Transverse colon (tissue), 4 donors: Measurements from ENCODE around the gene PAFAH2. TPM values are rescaled to one million over a fixed set of nuclear protein-coding genes. Genes with fewer than 3 reads are reported as not detected.

Experiments
- DNase-seq: peaks from one replicate; pipeline ENCODE4 v3.0.0-alpha.2; 2019
- H3K27ac ChIP-seq, 4 donors: fragments of 200-600 bp; sonication (generic); 2 replicates each; pipeline ENCODE4 v1.5.1; 2016 to 2018; ENCODE audit warnings: inconsistent platforms in 4 of 4
- H3K27me3 ChIP-seq: fragments of 200-600 bp; sonication (generic); 2 replicates; pipeline ENCODE4 v1.5.1; 2017; ENCODE audit warnings: inconsistent platforms
- H3K36me3 ChIP-seq, 4 donors: fragments of 200-600 bp; sonication (generic); 2 replicates each; pipeline ENCODE4 v1.5.1; 2017 to 2019; ENCODE audit warnings: inconsistent platforms in 4 of 4
- H3K4me1 ChIP-seq, 4 donors: fragments of 200-600 bp; sonication (generic); 2 replicates each; pipeline ENCODE4 v1.5.1; 2017 to 2020; ENCODE audit warnings: inconsistent platforms in 4 of 4
- H3K4me3 ChIP-seq, 4 donors: fragments of 200-600 bp; sonication (generic); 1 replicate in 1 of 4; 2 replicates in 3 of 4; pipeline versions ENCODE4 v1.5.1 to v1.6.1; 2017 to 2019; ENCODE audit warnings: inconsistent platforms in 4 of 4
- H3K9me3 ChIP-seq, 2 donors: fragments of 200-600 bp; sonication (generic); 2 replicates each; pipeline ENCODE4 v1.5.1; 2017 to 2019; ENCODE audit warnings: inconsistent platforms in 2 of 2
- CTCF ChIP-seq, 5 experiments: fragments of 200-600 bp in 3 of 5; fragments of 450-650 bp in 2 of 5; sonication (generic) in 3 of 5; IDR thresholded peaks; 1 replicate in 2 of 5; 2 replicates in 3 of 5; pipeline ENCODE4 v1.5.1; 2016 to 2017; ENCODE audit warnings: antibody characterized with exemption in 5 of 5, inconsistent platforms in 3 of 5, mild to moderate bottlenecking in 2 of 5, moderate library complexity in 1 of 5
- EP300 ChIP-seq: sonication (generic); formaldehyde crosslinking; IDR thresholded peaks from one replicate; pipeline ENCODE4 v1.6.1; 2017; ENCODE audit warnings: antibody characterized with exemption, low read depth
- POLR2A ChIP-seq: fragments of 450-650 bp; IDR thresholded peaks from one replicate; pipeline ENCODE4 v1.6.1; 2016; ENCODE audit warnings: antibody characterized with exemption, mild to moderate bottlenecking, moderate library complexity
- POLR2AphosphoS5 ChIP-seq, 3 donors: sonication (generic); formaldehyde crosslinking; IDR thresholded peaks; one replicate each; pipeline ENCODE4 v1.6.1; 2016; ENCODE audit warnings: antibody characterized with exemption in 3 of 3
- WGBS, 2 donors: methylation state at CpG; one replicate each; pipeline ENCODE4 v1.1.5; 2018; ENCODE audit warnings: low coverage in 1 of 2; 5-methylcytosine and 5-hydroxymethylcytosine counted together
- in situ Hi-C, 4 donors: fragments of 200-750 bp; cut with MboI; loops; one replicate each; pipeline versions ENCODE4 v1.15.0 to v1.15.1; 2017; ENCODE audit warnings: low sequenced_read_pairs in 3 of 4, low pct_ligation_motif_present in 1 of 4, low pct_unique_long_range_greater_than_20kb in 1 of 4
- intact Hi-C: fragments of 100-400 bp; cut with DNase I; formaldehyde crosslinking; loops from one replicate; pipeline ENCODE4 v1.15.1; 2023; ENCODE audit warnings: low total_unique reads
- total RNA-seq, 4 donors: library from RNA; depleted of rRNA; stranded (reverse); fragments of >200 nt; gene quantifications; one replicate each; pipeline ENCODE4 v1.1.0, GENCODE V29; 2016

Gene PAFAH2
- total RNA-seq, 4 donors from 2014 or later = 23.1 to 60.1 (median 38.8) TPM

GRCh38 chr1:26009796-26010447 lies 12.1 kb upstream of the PAFAH2 start:
- H3K27me3 ChIP-seq = no peaks in the 10 kb centered on the region
- H3K9me3 ChIP-seq = no peaks in the 10 kb centered on the region
- no peak for DNase-seq
- 50 to 77% methylated on average over 3 to 6 of the region's 6 CpGs for WGBS, 2 donors
- H3K4me1 ChIP-seq = no peaks in the 10 kb centered on the region
- no peak overlapping the region for H3K4me3 ChIP-seq
- in situ Hi-C loops (loop anchor here in 1 of 4 donors (10.0 kb wide), 1 partner anchor 115 kb away; no protein-coding TSS in a partner anchor), intact Hi-C loops (no loop called here)
- H3K36me3 ChIP-seq = no peaks in the 10 kb centered on the region
- no peak overlapping the region for H3K27ac ChIP-seq
- TF ChIP-seq POLR2AphosphoS5 (IDR thresholded peaks at IDR 0.05) (no peak), CTCF (IDR thresholded peaks at IDR 0.05) (no peak), EP300 (no peak), POLR2A (no peak)

- intact Hi-C loops = no loop called here
These were observed 8.8 kb upstream of the PAFAH2 start for GRCh38 chr1:26006710-26007109.

GRCh38 chr1:26005434-26006105 lies 7.7 kb upstream of the PAFAH2 start:
- in situ Hi-C loops (loop anchor here in 1 of 4 donors (10.0 kb wide), 1 partner anchor 111 kb away; no protein-coding TSS in a partner anchor), intact Hi-C loops (no loop called here)
- no peak overlapping the region for H3K4me3 ChIP-seq
- H3K27ac ChIP-seq = no peak overlapping the region
- no peak for DNase-seq
- TF ChIP-seq CTCF (IDR thresholded peaks at IDR 0.05) (no peak), POLR2AphosphoS5 (IDR thresholded peaks at IDR 0.05) (no peak), EP300 (no peak), POLR2A (no peak)
- H3K36me3 ChIP-seq = no peaks in the 10 kb centered on the region
- 40 to 70% methylated on average over 1 to 4 of the region's 4 CpGs for WGBS, 2 donors
- H3K27me3 ChIP-seq = no peaks in the 10 kb centered on the region
- H3K4me1 ChIP-seq = no peaks in the 10 kb centered on the region
- no peaks in the 10 kb centered on the region for H3K9me3 ChIP-seq

More at GRCh38 chr1:26006710-26007109, 8.8 kb upstream of the PAFAH2 start:
- 87 to 91% methylated on average over 10 to 16 of the region's 16 CpGs for WGBS, 2 donors
- no peak for TF ChIP-seq POLR2AphosphoS5 (IDR thresholded peaks at IDR 0.05)
- TF ChIP-seq EP300 = no peak
- TF ChIP-seq CTCF (IDR thresholded peaks at IDR 0.05) = no peak
- no peak for TF ChIP-seq POLR2A
- Histone ChIP-seq H3K27me3 (no peaks in the 10 kb centered on the region), H3K9me3 (no peaks in the 10 kb centered on the region), H3K4me3 (no peak overlapping the region), H3K27ac (no peak overlapping the region), H3K4me1 (no peaks in the 10 kb centered on the region), H3K36me3 (no peaks in the 10 kb centered on the region)
- in situ Hi-C loops = loop anchor here in 1 of 4 donors (10.0 kb wide), 1 partner anchor 112 kb away; no protein-coding TSS in a partner anchor
- DNase-seq = no peak

- H3K4me1 ChIP-seq = peaks cover 0 to under 1% (median under 1%) of the 10 kb centered on the region in 4 donors
- intact Hi-C loops = no loop called here
- H3K27me3 ChIP-seq = no peaks in the 10 kb centered on the region
- H3K9me3 ChIP-seq = no peaks in the 10 kb centered on the region
- no peak for DNase-seq
- in situ Hi-C loops = loop anchor here in 3 of 4 donors (5.0 to 10.0 kb wide), 2 partner anchors 106 to 109 kb away; no protein-coding TSS in a partner anchor
- no peaks in the 10 kb centered on the region for H3K36me3 ChIP-seq
- no peak overlapping the region for H3K4me3 ChIP-seq
- WGBS, 2 donors = 73 to 79% methylated on average over 2 of the region's 2 CpGs
- no peak overlapping the region for H3K27ac ChIP-seq
- TF ChIP-seq EP300 (no peak), POLR2AphosphoS5 (IDR thresholded peaks at IDR 0.05) (no peak), POLR2A (no peak), CTCF (IDR thresholded peaks at IDR 0.05) (no peak)
These were observed 5.9 kb upstream of the PAFAH2 start for GRCh38 chr1:26003756-26004155.
